GM10248 (cell line): ENCODE measurements around the gene GRIK4.

Source experiments
- CTCF ChIA-PET: fragments of 300-600 bp; sonication (Branson Sonifier 250); formaldehyde crosslinking; extraction: SDS; loops from one replicate; lab custom pipeline; 2021; ENCODE audit warnings: antibody characterized with exemption; lab: Yijun Ruan, JAX
- POLR2A ChIA-PET: fragments of 350-650 bp; sonication (Branson Sonifier 250); formaldehyde crosslinking; extraction: SDS; loops from one replicate; lab custom pipeline; 2020; ENCODE audit warnings: antibody characterized with exemption; lab: Yijun Ruan, JAX
- DNase-seq: peaks from one replicate; pipeline ENCODE4 v3.0.0; 2012; ENCODE audit errors: extremely low spot score
- CTCF ChIP-seq: IDR thresholded peaks from 2 replicates; pipeline ENCODE4 v1.5.1; 2012; ENCODE audit warnings: mild to moderate bottlenecking, low read depth; ENCODE audit errors: extremely low read depth, missing control alignments, control extremely low read depth

Gene GRIK4

GRCh38 chr11:120528749-120529148 is 17.2 kb downstream of the GRIK4 start:
- DNase-seq = no peak
- POLR2A ChIA-PET = no interaction called here
- CTCF ChIA-PET = interaction anchor here (0.8 to 2.6 kb wide), 2 partner anchors 13 to 17 kb away, joined by 3 to 7 read pairs; partner anchors contain the start of gene GRIK4
- TF ChIP-seq CTCF = no peak

GRCh38 chr11:120529214-120529613 is 17.7 kb downstream of the GRIK4 start:
- ChIA-PET CTCF (interaction anchor here (0.8 to 2.6 kb wide), 3 partner anchors 12 to 33 kb away, joined by 3 to 7 read pairs (median 5); partner anchors contain the start of gene GRIK4), POLR2A (no interaction called here)
- DNase-seq = no peak
- no peak for TF ChIP-seq CTCF

- DNase-seq = no peak
- ChIA-PET POLR2A (no interaction called here), CTCF (interaction anchor here (0.8 to 2.6 kb wide), 3 partner anchors 11 to 33 kb away, joined by 3 to 7 read pairs (median 5); partner anchors contain the start of gene GRIK4)
- no peak for TF ChIP-seq CTCF
Observed at GRCh38 chr11:120529911-120530310, 18.4 kb downstream of the GRIK4 start.

GRCh38 chr11:120532082-120532831 is 20.7 kb downstream of the GRIK4 start:
- no peak for DNase-seq
- CTCF ChIA-PET = interaction anchor here (1.4 kb wide), 1 partner anchor 21 kb away, joined by 4 read pairs; the partner anchor contains the start of gene GRIK4
- POLR2A ChIA-PET = no interaction called here
- no peak for TF ChIP-seq CTCF

- TF ChIP-seq CTCF = no peak
- ChIA-PET CTCF (interaction anchor here (1.5 kb wide), 1 partner anchor 19 kb away, joined by 3 read pairs; no protein-coding TSS in a partner anchor), POLR2A (no interaction called here)
- DNase-seq = no peak
Observed at GRCh38 chr11:120532832-120533196, 21.3 kb downstream of the GRIK4 start.

- CTCF ChIA-PET = interaction anchor here (1.3 to 1.6 kb wide), 3 partner anchors 17 to 149 kb away, joined by 3 to 4 read pairs (median 3); no protein-coding TSS in a partner anchor
- DNase-seq = no peak
- TF ChIP-seq CTCF = no peak
- POLR2A ChIA-PET = no interaction called here
Observed at GRCh38 chr11:120536091-120536796, 24.7 kb downstream of the GRIK4 start.
